A549 (cell line): ENCODE data around the gene POLR1B. TPM values are rescaled to one million over a fixed set of nuclear protein-coding genes. Genes with fewer than 3 reads are reported as not detected.

Source experiments
- polyA plus RNA-seq, 4 experiments: library from polyadenylated mRNA; depleted of rRNA in 3 of 4; stranded (reverse); fragments of >200 nt; fragmentation: RNase III in 1 of 4; extraction: RNeasy Plus Mini Kit Qiagen cat#74134 plus additional on column Dnase treatment in 1 of 4; gene quantifications; 2 replicates in 3 of 4; 3 replicates in 1 of 4; pipeline ENCODE4 v1.2.3, GENCODE V29; 2011 to 2017
- small RNA-seq, 6 experiments: library from RNA; depleted of rRNA; stranded (forward); fragments of <200 nt; gene quantifications; one replicate each; pipeline ENCODE3, GENCODE V24; 2012

POLR1B gene
- polyA plus RNA-seq, 2 of the 4 experiments (the other 2 are of a cell fraction): 18.9 to 41.2 TPM

Small RNA genes lying within 50 kb of the gene (small RNA-seq; reads per million reads assigned to genes)
- 0 reads per million in 6 experiments for gene RF00019

Other genes starting within 250 kb of the POLR1B start
- 5.0 and 7.6 TPM in 2 replicates for gene RGPD8, start 108.8 kb upstream of the POLR1B start, polyA plus RNA-seq (2011; rRNA removed)
- gene RGPD8, start 108.8 kb upstream of the POLR1B start, polyA plus RNA-seq (2017; fragmentation: RNase III; extraction: RNeasy Plus Mini Kit Qiagen cat#74134 plus additional on column Dnase treatment): 2.4 to 3.5 TPM (median 2.7 TPM) in 3 replicates
- 29.7 and 39.0 TPM in 2 replicates for gene TTL, start 60.3 kb upstream of the POLR1B start, polyA plus RNA-seq (2011; rRNA removed)
- gene TTL, start 60.3 kb upstream of the POLR1B start, polyA plus RNA-seq (2017; fragmentation: RNase III; extraction: RNeasy Plus Mini Kit Qiagen cat#74134 plus additional on column Dnase treatment): 29.8 to 33.1 TPM (median 31.3 TPM) in 3 replicates
- 15.0 and 17.6 TPM in 2 replicates for gene CHCHD5, start 42.1 kb downstream of the POLR1B start, polyA plus RNA-seq (2011; rRNA removed)
- 61.4 to 62.4 TPM (median 62.0 TPM) in 3 replicates for gene CHCHD5, start 42.1 kb downstream of the POLR1B start, polyA plus RNA-seq (2017; fragmentation: RNase III; extraction: RNeasy Plus Mini Kit Qiagen cat#74134 plus additional on column Dnase treatment)
- gene SLC20A1, start 103.5 kb downstream of the POLR1B start, polyA plus RNA-seq (2011; rRNA removed): 86.8 and 88.7 TPM in 2 replicates
- gene SLC20A1, start 103.5 kb downstream of the POLR1B start, polyA plus RNA-seq (2017; fragmentation: RNase III; extraction: RNeasy Plus Mini Kit Qiagen cat#74134 plus additional on column Dnase treatment): 71.0 to 83.6 TPM (median 74.3 TPM) in 3 replicates
- gene NT5DC4, start 178.6 kb downstream of the POLR1B start, polyA plus RNA-seq (2011; rRNA removed): not detected in 2 replicates
- not detected in 3 replicates for gene NT5DC4, start 178.6 kb downstream of the POLR1B start, polyA plus RNA-seq (2017; fragmentation: RNase III; extraction: RNeasy Plus Mini Kit Qiagen cat#74134 plus additional on column Dnase treatment)
- 11.3 and 14.0 TPM in 2 replicates for gene CKAP2L, start 222.1 kb downstream of the POLR1B start, polyA plus RNA-seq (2011; rRNA removed)
- 14.0 to 17.1 TPM (median 15.9 TPM) in 3 replicates for gene CKAP2L, start 222.1 kb downstream of the POLR1B start, polyA plus RNA-seq (2017; fragmentation: RNase III; extraction: RNeasy Plus Mini Kit Qiagen cat#74134 plus additional on column Dnase treatment)
- 0.25 and 0.95 TPM in 2 replicates for gene IL1A, start 242.0 kb downstream of the POLR1B start, polyA plus RNA-seq (2011; rRNA removed)
- 0.10 to 0.11 TPM in 2 of 3 replicates, not detected in the other for gene IL1A, start 242.0 kb downstream of the POLR1B start, polyA plus RNA-seq (2017; fragmentation: RNase III; extraction: RNeasy Plus Mini Kit Qiagen cat#74134 plus additional on column Dnase treatment)